GM21390 (cell line): ENCODE measurements around the gene STMND1.

ENCODE experiments used
- ATAC-seq: cut with Tn5 transposase; IDR thresholded peaks from one replicate; pipeline ENCODE4 v1.9.1; 2021; ENCODE audit not compliant: unreplicated experiment

Gene STMND1

DNA sequence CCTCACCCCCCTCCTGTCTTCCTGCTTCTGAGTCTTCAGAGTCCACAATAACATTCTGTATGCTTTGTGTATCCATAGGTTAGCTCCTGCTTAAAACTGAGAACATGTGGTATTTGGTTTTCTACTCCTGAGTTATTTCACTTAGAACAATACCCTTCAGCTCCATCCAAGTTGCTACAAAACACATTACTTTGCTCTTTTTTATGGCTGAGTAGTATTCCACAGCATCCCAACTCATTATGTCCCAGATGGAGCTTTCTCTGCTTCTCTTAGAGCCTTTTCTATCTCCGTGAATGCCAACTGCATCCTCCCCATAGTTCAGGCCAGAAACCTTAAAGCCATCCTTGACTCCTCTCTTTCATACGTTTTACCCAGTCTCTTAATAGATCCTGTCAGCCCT lies 55.8 kb downstream of the STMND1 start:
- no peak for ATAC-seq

GRCh38 chr6:17159240-17159639 lies 57.4 kb downstream of the STMND1 start:
- no peak for ATAC-seq

GRCh38 chr6:17161076-17161475 lies 59.2 kb downstream of the STMND1 start:
- ATAC-seq: no peak

DNA sequence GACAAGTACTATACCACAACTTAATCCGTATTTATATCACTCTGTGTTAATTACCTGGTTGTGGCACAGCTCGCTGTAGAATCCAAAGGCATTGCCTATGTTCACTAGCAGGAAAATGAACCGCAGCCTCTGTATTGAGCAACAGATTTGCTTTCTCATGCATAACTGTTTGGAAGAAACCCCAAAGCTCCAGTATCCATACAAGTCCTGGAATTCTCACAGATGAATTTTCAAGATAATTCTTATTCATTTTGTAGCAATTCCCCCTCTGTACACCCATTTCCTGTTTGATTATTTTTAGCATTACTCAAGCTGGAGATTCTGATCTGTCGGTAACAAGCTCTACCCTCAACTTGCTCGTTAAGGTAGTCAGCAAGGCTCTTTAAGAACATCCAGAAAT lies 63.5 kb downstream of the STMND1 start:
- ATAC-seq: no peak

- no peak for ATAC-seq
Observed at GRCh38 chr6:17167327-17167979, 65.6 kb downstream of the STMND1 start.

- ATAC-seq: no peak
Observed at GRCh38 chr6:17169291-17169690, 67.4 kb downstream of the STMND1 start.

DNA sequence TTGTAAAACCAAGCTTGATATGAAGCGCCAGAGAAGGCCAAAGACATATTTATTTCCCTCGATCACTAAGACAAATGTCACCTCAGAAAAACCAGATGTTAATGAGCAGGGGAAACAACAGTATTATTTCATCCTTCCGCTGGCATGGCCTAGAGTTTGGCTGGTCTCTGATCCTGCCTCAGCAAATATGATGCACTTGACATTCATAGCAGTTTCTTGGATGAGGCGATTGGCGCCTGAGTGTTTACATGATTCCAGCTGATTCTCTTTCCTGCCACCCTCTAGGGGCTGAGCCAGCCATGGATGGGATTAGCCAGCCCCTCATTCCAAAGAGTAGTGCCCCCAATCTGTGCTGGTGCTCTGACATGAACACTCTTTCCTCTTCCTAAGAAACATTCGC lies 67.9 kb downstream of the STMND1 start:
- ATAC-seq: no peak

DNA sequence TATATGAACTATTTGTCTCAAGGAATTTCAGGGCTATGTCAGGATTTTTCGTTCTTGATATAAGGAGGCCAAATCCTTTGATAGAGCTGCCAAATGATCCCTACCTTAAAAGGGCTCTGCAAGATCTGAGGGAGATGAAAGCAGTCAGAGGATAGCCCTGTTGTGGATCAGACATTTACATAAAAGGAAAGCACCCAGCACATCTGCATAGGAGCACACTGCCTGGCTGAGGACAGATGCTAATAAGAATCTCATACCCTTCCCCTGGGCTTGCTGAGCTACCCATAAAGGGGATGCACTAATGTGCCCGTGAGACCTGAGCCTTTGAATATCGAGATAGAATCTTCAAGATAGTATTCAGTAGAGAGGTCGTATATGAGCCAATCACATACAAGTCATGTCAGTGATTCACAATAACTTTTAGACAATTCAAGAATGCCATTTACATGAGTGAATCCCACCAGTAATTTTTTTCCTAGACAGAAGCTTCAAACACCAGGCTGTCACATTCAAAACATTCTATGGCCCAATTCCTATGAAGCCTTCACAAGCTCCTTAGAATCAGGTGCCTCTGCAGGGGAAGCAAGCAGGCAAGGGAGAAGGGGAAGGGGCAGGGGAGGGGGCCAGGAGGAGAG lies 71.1 kb downstream of the STMND1 start:
- no peak for ATAC-seq

DNA sequence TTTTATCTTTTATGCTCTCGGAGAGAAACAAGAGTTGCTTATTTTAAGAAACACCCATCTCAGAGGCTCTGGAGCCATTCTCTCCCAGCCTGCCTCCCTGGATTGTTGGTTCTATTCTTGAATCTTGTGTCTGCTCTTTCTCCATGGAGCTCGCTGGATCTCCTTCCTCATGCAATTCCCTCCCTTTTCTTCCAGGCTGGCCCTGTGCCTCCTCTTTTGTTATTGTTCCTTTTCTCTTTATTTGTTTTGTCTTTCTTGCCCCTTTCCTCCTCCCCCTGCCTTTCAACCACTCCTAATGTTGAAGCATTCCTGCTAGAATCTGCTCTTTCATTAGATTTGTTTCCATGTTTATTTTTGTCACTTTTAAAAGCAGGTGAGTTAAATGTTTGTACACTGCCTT lies 76.5 kb downstream of the STMND1 start:
- no peak for ATAC-seq

- ATAC-seq: no peak
Observed at GRCh38 chr6:17178754-17179529, 77.1 kb downstream of the STMND1 start.

- ATAC-seq: no peak
Observed at GRCh38 chr6:17179530-17180073, 77.8 kb downstream of the STMND1 start.
